Esophagus squamous epithelium (tissue), 4 donors: ENCODE results near the gene ITGB7.

Source experiments
- CTCF ChIP-seq, 6 experiments: fragments of 450-650 bp in 4 of 6; fragments of 200-600 bp in 2 of 6; sonication (generic) in 2 of 6; IDR thresholded peaks; one replicate each; pipeline ENCODE4 v1.5.1; 2016 to 2019; ENCODE audit warnings: antibody characterized with exemption in 6 of 6, mild to moderate bottlenecking in 4 of 6, moderate library complexity in 4 of 6
- POLR2A ChIP-seq, 4 donors: fragments of 450-650 bp; IDR thresholded peaks; one replicate each; pipeline ENCODE4 v1.6.1; 2017; ENCODE audit warnings: antibody characterized with exemption in 4 of 4, mild to moderate bottlenecking in 4 of 4, moderate library complexity in 3 of 4

- TF ChIP-seq CTCF (IDR thresholded peaks at IDR 0.05) (no peak), POLR2A (IDR thresholded peaks at IDR 0.05) (no peak)
Observed at GRCh38 chr12:53193985-53194716, 12.9 kb downstream of the ITGB7 start.
